Esophagus squamous epithelium (tissue), 5 donors: ENCODE results near the gene GPRIN2. TPM values are rescaled to one million over a fixed set of nuclear protein-coding genes. Genes with fewer than 3 reads are reported as not detected.
"Not testable (repeated sequence)": the region's sequence is repeated elsewhere in the genome, so short reads cannot be mapped to it uniquely, and the experiment has no call there.

Experiments
- DNase-seq: peaks from one replicate; lab custom pipeline; 2025; lab: John Stamatoyannopoulos, UW
- H3K27ac ChIP-seq, 4 donors: fragments of 200-600 bp; sonication (generic); one replicate each; pipeline ENCODE4 v1.5.1; 2016 to 2019; ENCODE audit warnings: mild to moderate bottlenecking in 1 of 4
- H3K27me3 ChIP-seq, 4 donors: fragments of 200-600 bp; sonication (generic); 1 replicate in 3 of 4; 2 replicates in 1 of 4; pipeline versions ENCODE4 v1.5.1 to v1.6.0; 2017 to 2021; ENCODE audit warnings: antibody characterized with exemption in 1 of 4
- H3K36me3 ChIP-seq, 3 donors: fragments of 200-600 bp; sonication (generic); one replicate each; pipeline ENCODE4 v1.5.1; 2016 to 2019
- H3K4me1 ChIP-seq, 3 donors: fragments of 200-600 bp; sonication (generic); one replicate each; pipeline ENCODE4 v1.5.1; 2017 to 2019
- H3K4me3 ChIP-seq, 4 donors: fragments of 200-600 bp; sonication (generic); 1 replicate in 3 of 4; 2 replicates in 1 of 4; pipeline ENCODE4 v1.5.1; 2016 to 2019; ENCODE audit warnings: mild to moderate bottlenecking in 2 of 4, moderate library complexity in 1 of 4
- H3K9me3 ChIP-seq, 3 donors: fragments of 200-600 bp; sonication (generic); one replicate each; pipeline ENCODE4 v1.5.1; 2016 to 2019
- CTCF ChIP-seq, 6 experiments: fragments of 450-650 bp in 4 of 6; fragments of 200-600 bp in 2 of 6; sonication (generic) in 2 of 6; IDR thresholded peaks; one replicate each; pipeline ENCODE4 v1.5.1; 2016 to 2019; ENCODE audit warnings: antibody characterized with exemption in 6 of 6, mild to moderate bottlenecking in 4 of 6, moderate library complexity in 4 of 6
- POLR2A ChIP-seq, 4 donors: fragments of 450-650 bp; IDR thresholded peaks; one replicate each; pipeline ENCODE4 v1.6.1; 2017; ENCODE audit warnings: antibody characterized with exemption in 4 of 4, mild to moderate bottlenecking in 4 of 4, moderate library complexity in 3 of 4
- WGBS, 2 donors: methylation state at CpG; one replicate each; pipeline ENCODE4 v1.1.5; 2018; 5-methylcytosine and 5-hydroxymethylcytosine counted together
- intact Hi-C: fragments of 100-400 bp; cut with DNase I; formaldehyde crosslinking; loops from one replicate; pipeline ENCODE4 v1.15.0; 2022
- total RNA-seq, 4 donors: library from RNA; depleted of rRNA; stranded (reverse); fragments of >200 nt; gene quantifications; one replicate each; pipeline ENCODE4 v1.1.0, GENCODE V29; 2016
- donor health status: DM: yes; HTN: yes; CAD: no.

The GPRIN2 gene
- 1 to 10 TPM; 7.6 to 8.3 (median 8.1) TPM for total RNA-seq

GRCh38 chr10:46556515-46557318, at the start of gene GPRIN2:
Gene GPRIN2, minus strand, starts transcription at chr10:46556658. Its CDS starts 5,922 bp downstream, at chr10:46550736.
- Histone ChIP-seq H3K4me1 (peaks cover 13 to 31% (median 17%) of the 10 kb centered on the region in 3 donors), H3K27me3 (peaks cover 0 to 76% (median 10%) of the 10 kb centered on the region in 4 donors), H3K36me3 (peaks cover 0 to 23% (median 0%) of the 10 kb centered on the region in 3 donors), H3K27ac (peak within 1 kb of the TSS in 3 of 4 donors; percentile 48 to 66 (median 55)), H3K9me3 (no peaks in the 10 kb centered on the region), H3K4me3 (peak within 1 kb of the TSS; percentile 44 to 73 (median 54))
- WGBS, 2 donors, result 9 to 12% methylated on average over 28 to 33 of the region's 74 CpGs
- intact Hi-C loops, result no loop called here
- no peak for DNase-seq
- TF ChIP-seq POLR2A (IDR thresholded peaks at IDR 0.05) (peak in 1 of 4 donors; percentile 49), CTCF (IDR thresholded peaks at IDR 0.05) (no peak)

GRCh38 chr10:46600516-46600915, 44.1 kb upstream of the GPRIN2 start:
- intact Hi-C loops, H3K36me3 ChIP-seq, H3K27ac ChIP-seq, DNase-seq, H3K4me3 ChIP-seq, H3K27me3 ChIP-seq, H3K4me1 ChIP-seq, H3K9me3 ChIP-seq: not testable (repeated sequence)
- 63 to 100% methylated on average over 1 of the region's 1 CpG for WGBS, 2 donors

- TF ChIP-seq CTCF (IDR thresholded peaks at IDR 0.05), result peak in 1 of 6 experiments; percentile 7
- H3K27ac ChIP-seq, result peak overlapping the region; percentile 39 to 70 (median 58)
- H3K36me3 ChIP-seq, intact Hi-C loops, H3K9me3 ChIP-seq, DNase-seq, H3K27me3 ChIP-seq, H3K4me1 ChIP-seq: not testable (repeated sequence)
- WGBS, 2 donors, result 1 to 3% methylated on average over 6 to 11 of the region's 44 CpGs
- peak overlapping the region; percentile 25 to 61 (median 46) for H3K4me3 ChIP-seq
Measured at GRCh38 chr10:46597616-46598246, 41.3 kb upstream of the GPRIN2 start.

GRCh38 chr10:46596570-46596969, 40.1 kb upstream of the GPRIN2 start:
- H3K27me3 ChIP-seq, DNase-seq, H3K4me1 ChIP-seq, intact Hi-C loops, H3K36me3 ChIP-seq, H3K9me3 ChIP-seq: not testable (repeated sequence)
- 17% methylated on average over 2 of the region's 4 CpGs; no CpG with 5 or more reads in 1 of the 2 donors for WGBS, 2 donors
- Histone ChIP-seq H3K4me3 (peak overlapping the region in 2 of 4 donors; percentile 24 to 36), H3K27ac (peak overlapping the region; percentile 49 to 70 (median 66))

GRCh38 chr10:46594453-46595063, 38.1 kb upstream of the GPRIN2 start:
- H3K9me3 ChIP-seq, H3K27ac ChIP-seq, H3K4me1 ChIP-seq, H3K27me3 ChIP-seq, DNase-seq, intact Hi-C loops, H3K4me3 ChIP-seq, H3K36me3 ChIP-seq: not testable (repeated sequence)
- WGBS, 2 donors, result 14 to 29% methylated on average over 1 to 5 of the region's 6 CpGs

GRCh38 chr10:46593307-46593706, 36.8 kb upstream of the GPRIN2 start:
- H3K4me3 ChIP-seq, H3K27ac ChIP-seq, H3K9me3 ChIP-seq, H3K36me3 ChIP-seq, H3K27me3 ChIP-seq, intact Hi-C loops, DNase-seq, H3K4me1 ChIP-seq: not testable (repeated sequence)
- WGBS, 2 donors, result 90 to 98% methylated on average over 11 to 13 of the region's 13 CpGs

- whole genome bisulfite sequencing, 2 donors, result no CpG with 5 or more reads among the region's 8 CpGs
- H3K27ac ChIP-seq, H3K9me3 ChIP-seq, H3K4me3 ChIP-seq, H3K27me3 ChIP-seq, intact Hi-C loops, DNase-seq, H3K36me3 ChIP-seq, H3K4me1 ChIP-seq: not testable (repeated sequence)
Measured at GRCh38 chr10:46591053-46591452, 34.6 kb upstream of the GPRIN2 start.

- H3K27me3 ChIP-seq, H3K4me3 ChIP-seq, H3K9me3 ChIP-seq, intact Hi-C loops, DNase-seq, H3K27ac ChIP-seq, H3K4me1 ChIP-seq, H3K36me3 ChIP-seq: not testable (repeated sequence)
- no CpG with 5 or more reads among the region's 3 CpGs for WGBS, 2 donors
Measured at GRCh38 chr10:46589589-46589988, 33.1 kb upstream of the GPRIN2 start.

- H3K4me1 ChIP-seq, H3K27me3 ChIP-seq, intact Hi-C loops, H3K36me3 ChIP-seq, H3K4me3 ChIP-seq, H3K27ac ChIP-seq, H3K9me3 ChIP-seq, DNase-seq: not testable (repeated sequence)
- WGBS, 2 donors, result no CpG with 5 or more reads among the region's 3 CpGs
Measured at GRCh38 chr10:46588221-46588620, 31.8 kb upstream of the GPRIN2 start.

GRCh38 chr10:46587546-46587945, 31.1 kb upstream of the GPRIN2 start:
- H3K27ac ChIP-seq, H3K9me3 ChIP-seq, H3K36me3 ChIP-seq, DNase-seq, H3K4me1 ChIP-seq, intact Hi-C loops, H3K27me3 ChIP-seq, H3K4me3 ChIP-seq: not testable (repeated sequence)
- no CpG with 5 or more reads among the region's 24 CpGs for WGBS, 2 donors
